HL-60 (cell line): ENCODE results near the gene MOCS1.

Source experiments
- DNase-seq, 2 experiments: peaks; one replicate each; pipeline ENCODE4 v3.0.0-alpha.2; 2010 to 2020; ENCODE audit warnings: low read depth in 1 of 2, low spot score in 1 of 2
- H3K27ac ChIP-seq: fragments of 250-450 bp; sonication (Bioruptor Pico); replicated peaks from 2 replicates; pipeline ENCODE4 v1.5.1; 2020; ENCODE audit warnings: mild to moderate bottlenecking, moderate library complexity
- H3K27me3 ChIP-seq: fragments of 250-450 bp; sonication (Bioruptor Pico); 2 replicates; pipeline ENCODE4 v1.5.1; 2021; ENCODE audit warnings: mild to moderate bottlenecking, moderate library complexity; ENCODE audit not compliant: insufficient read depth, poor library complexity, severe bottlenecking
- H3K4me3 ChIP-seq: replicated peaks from 2 replicates; pipeline ENCODE4 v1.5.1; 2011; ENCODE audit warnings: mild to moderate bottlenecking, control low read depth, low read length; ENCODE audit not compliant: insufficient read depth
- GABPA ChIP-seq: IDR thresholded peaks from 2 replicates; pipeline ENCODE4 v1.6.1; 2012; ENCODE audit warnings: low read depth
- POLR2AphosphoS5 ChIP-seq: IDR thresholded peaks from 2 replicates; pipeline ENCODE4 v1.6.1; 2012; ENCODE audit warnings: low read depth
- SPI1 ChIP-seq: IDR thresholded peaks from 2 replicates; pipeline ENCODE4 v1.6.1; 2012; ENCODE audit warnings: low read depth, mild to moderate bottlenecking, borderline replicate concordance
- TF ChIP-seq, protein P1 (sequence below): IDR thresholded peaks from 2 replicates; pipeline ENCODE4 v1.6.1; 2012; ENCODE audit warnings: low read depth; ENCODE audit not compliant: insufficient replicate concordance
- TF ChIP-seq, protein P2 (sequence below): IDR thresholded peaks from one replicate; pipeline ENCODE4 v1.5.1; 2011; ENCODE audit warnings: low read length, control low read depth, inconsistent platforms; ENCODE audit not compliant: insufficient read depth

MOCS1 gene

DNA sequence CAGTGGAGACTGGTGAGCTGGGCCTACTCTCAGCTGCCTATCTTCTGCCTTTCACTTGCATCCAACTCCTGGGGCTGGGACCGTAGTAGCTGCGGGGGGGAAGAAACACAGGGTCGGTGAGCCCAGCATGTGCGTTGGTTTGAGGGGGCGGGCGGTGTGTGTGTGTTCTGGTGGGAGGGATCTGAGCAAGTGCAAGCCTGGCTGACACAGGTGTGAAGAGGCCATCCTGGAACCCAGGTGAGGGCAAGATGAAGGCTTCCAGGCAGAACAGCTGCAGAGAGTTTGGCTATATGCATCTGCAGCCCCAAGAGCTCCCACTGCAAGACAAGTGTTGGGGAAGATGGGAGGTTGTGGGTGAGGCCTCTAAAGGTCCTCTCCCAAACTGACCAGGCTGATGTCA is 30.6 kb downstream of the MOCS1 start:
- Histone ChIP-seq H3K27me3 (no peaks in the 10 kb centered on the region), H3K4me3 (no peak overlapping the region), H3K27ac (no peak overlapping the region)
- DNase-seq = no peak
- TF ChIP-seq GABPA = no peak
- TF ChIP-seq, protein P1, sequence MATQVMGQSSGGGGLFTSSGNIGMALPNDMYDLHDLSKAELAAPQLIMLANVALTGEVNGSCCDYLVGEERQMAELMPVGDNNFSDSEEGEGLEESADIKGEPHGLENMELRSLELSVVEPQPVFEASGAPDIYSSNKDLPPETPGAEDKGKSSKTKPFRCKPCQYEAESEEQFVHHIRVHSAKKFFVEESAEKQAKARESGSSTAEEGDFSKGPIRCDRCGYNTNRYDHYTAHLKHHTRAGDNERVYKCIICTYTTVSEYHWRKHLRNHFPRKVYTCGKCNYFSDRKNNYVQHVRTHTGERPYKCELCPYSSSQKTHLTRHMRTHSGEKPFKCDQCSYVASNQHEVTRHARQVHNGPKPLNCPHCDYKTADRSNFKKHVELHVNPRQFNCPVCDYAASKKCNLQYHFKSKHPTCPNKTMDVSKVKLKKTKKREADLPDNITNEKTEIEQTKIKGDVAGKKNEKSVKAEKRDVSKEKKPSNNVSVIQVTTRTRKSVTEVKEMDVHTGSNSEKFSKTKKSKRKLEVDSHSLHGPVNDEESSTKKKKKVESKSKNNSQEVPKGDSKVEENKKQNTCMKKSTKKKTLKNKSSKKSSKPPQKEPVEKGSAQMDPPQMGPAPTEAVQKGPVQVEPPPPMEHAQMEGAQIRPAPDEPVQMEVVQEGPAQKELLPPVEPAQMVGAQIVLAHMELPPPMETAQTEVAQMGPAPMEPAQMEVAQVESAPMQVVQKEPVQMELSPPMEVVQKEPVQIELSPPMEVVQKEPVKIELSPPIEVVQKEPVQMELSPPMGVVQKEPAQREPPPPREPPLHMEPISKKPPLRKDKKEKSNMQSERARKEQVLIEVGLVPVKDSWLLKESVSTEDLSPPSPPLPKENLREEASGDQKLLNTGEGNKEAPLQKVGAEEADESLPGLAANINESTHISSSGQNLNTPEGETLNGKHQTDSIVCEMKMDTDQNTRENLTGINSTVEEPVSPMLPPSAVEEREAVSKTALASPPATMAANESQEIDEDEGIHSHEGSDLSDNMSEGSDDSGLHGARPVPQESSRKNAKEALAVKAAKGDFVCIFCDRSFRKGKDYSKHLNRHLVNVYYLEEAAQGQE = no peak
- no peak for TF ChIP-seq SPI1

DNA sequence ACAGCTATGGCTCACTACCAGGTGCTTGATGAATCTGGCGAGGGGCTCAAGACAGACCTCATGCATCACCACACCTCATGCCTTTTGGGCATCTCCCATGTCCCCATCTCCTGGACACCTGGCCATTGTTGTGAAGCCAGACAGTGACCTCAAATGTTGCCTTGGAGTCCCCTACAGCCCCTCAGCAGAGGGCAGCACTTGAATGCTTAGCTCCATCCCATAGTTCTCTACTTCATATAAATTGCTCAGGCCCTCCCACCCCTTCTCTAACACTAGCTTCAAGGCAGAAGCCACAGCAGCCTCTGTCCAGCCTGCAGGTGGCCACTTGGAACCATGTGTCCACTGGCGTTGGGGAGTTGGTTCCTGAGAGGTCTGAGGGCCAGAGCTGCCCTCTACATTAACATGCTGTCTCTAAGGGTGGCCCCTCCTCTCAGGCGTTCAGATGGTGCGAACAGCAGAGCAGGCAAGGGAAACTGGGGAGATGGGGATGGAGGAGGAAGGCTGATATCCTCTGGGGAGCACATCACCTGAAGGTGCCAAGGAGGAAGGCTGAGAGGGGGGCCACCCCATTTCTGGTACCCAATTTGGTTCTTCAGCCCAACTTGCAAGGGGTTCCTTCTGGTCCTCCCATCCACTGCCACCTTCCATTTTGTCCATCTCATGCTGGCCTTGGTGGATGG is 31.3 kb downstream of the MOCS1 start:
- Histone ChIP-seq H3K27ac (no peak overlapping the region), H3K27me3 (no peaks in the 10 kb centered on the region), H3K4me3 (no peak overlapping the region)
- no peak for DNase-seq
- TF ChIP-seq SPI1 (no peak), POLR2AphosphoS5 (no peak), GABPA (no peak)
- TF ChIP-seq, protein P2, sequence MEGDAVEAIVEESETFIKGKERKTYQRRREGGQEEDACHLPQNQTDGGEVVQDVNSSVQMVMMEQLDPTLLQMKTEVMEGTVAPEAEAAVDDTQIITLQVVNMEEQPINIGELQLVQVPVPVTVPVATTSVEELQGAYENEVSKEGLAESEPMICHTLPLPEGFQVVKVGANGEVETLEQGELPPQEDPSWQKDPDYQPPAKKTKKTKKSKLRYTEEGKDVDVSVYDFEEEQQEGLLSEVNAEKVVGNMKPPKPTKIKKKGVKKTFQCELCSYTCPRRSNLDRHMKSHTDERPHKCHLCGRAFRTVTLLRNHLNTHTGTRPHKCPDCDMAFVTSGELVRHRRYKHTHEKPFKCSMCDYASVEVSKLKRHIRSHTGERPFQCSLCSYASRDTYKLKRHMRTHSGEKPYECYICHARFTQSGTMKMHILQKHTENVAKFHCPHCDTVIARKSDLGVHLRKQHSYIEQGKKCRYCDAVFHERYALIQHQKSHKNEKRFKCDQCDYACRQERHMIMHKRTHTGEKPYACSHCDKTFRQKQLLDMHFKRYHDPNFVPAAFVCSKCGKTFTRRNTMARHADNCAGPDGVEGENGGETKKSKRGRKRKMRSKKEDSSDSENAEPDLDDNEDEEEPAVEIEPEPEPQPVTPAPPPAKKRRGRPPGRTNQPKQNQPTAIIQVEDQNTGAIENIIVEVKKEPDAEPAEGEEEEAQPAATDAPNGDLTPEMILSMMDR = no peak
- TF ChIP-seq, protein P1 = no peak

DNA sequence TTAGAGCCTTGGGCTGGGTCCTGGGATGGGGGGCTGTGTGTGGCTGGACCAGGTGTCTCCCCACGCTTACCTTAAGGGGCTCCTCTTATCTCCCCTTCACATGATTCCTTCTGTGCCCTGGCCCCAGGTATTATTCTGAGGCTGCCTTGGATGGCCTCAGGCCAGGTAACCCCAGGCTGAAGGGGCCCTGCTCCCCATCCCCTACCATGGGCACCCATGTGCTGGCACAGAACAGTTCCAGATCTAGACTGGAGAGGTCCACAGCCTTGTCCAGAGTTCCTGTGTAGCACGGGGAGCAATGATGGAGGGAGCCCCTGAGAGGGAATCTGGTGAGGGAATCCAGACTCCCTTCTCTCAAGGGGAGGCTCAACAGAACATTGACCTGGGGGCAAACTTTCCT is 32.1 kb downstream of the MOCS1 start:
- no peak overlapping the region for H3K4me3 ChIP-seq
- TF ChIP-seq, protein P1 = no peak
- TF ChIP-seq POLR2AphosphoS5 (no peak), GABPA (no peak), SPI1 (no peak)
- TF ChIP-seq, protein P2 = no peak
- H3K27ac ChIP-seq = no peak overlapping the region
- no peaks in the 10 kb centered on the region for H3K27me3 ChIP-seq
- DNase-seq = no peak
